ENCODE results near the gene RFC2.

The RFC2 gene

DNA sequence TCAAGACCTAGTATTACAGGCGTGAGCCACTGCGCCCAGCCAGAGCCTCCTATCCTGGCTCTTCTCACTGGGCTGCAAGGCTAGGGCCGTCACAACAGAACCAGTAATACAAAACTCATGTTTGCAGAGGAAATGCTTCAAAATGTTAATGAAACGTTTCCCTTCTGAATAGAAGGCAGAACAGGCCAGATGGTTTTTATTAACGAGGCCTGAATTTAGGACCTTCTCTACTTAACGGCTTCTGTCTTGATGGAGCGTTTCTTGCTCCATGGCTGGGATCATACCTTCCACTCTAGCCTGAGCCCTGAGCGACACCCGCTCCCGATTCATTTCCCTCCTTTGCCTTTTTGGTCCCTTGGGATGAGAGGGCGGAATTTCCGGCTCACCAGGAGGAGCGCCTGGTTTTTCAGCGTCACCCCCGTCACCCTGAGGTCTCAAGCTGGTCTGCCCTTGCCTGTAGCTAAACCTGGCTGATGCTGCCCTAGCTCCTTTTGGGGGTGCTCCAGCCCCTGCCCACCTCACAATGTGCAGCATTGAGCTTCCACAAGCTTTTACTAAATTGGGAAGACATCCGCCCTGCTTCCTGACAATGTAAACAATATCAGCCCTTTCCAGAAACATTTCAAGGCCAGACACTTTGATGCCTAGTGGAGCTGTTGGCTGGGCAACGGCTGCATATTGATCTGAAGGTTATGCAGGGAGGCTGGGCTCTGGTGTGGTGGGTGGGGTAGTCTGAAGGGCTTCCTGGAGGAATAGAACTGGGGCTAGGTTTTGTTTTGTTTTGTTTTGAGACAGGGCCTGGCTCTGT lies 40.2 kb upstream of the RFC2 start:
- CTCF ChIA-PET, result interaction anchor here (0.6 to 1.6 kb wide), 4 partner anchors 88 to 107 kb away, joined by 3 to 9 read pairs (median 4); no protein-coding TSS in a partner anchor
- no peak overlapping the region for H3K27ac ChIP-seq (ENCODE audit: extremely low read depth, low read depth, low read length)
- no peak overlapping the region for H3K4me3 ChIP-seq (ENCODE audit: low read depth, low read length)
- POLR2A ChIA-PET, result interaction anchor here (0.6 kb wide), 1 partner anchor 12 kb away, joined by 3 read pairs; no protein-coding TSS in a partner anchor
- peaks cover 5% of the 10 kb centered on the region; the same call in 1 of the 2 replicates for H3K4me1 ChIP-seq (ENCODE audit: control insufficient read depth, insufficient read depth, low read length)
- H3K9me3 ChIP-seq (ENCODE audit: control insufficient read depth, insufficient read depth, low read depth, low read length), result no peaks in the 10 kb centered on the region
- H3K36me3 ChIP-seq (ENCODE audit: control insufficient read depth in 2 of 2, insufficient read depth in 1 of 2, low read length in 2 of 2), result no peaks in the 10 kb centered on the region
- TF ChIP-seq KLF9 (tag by site-specific recombination; IDR thresholded peaks at IDR 0.05; ENCODE audit: low read depth), result no peak
- TF ChIP-seq, protein P1, sequence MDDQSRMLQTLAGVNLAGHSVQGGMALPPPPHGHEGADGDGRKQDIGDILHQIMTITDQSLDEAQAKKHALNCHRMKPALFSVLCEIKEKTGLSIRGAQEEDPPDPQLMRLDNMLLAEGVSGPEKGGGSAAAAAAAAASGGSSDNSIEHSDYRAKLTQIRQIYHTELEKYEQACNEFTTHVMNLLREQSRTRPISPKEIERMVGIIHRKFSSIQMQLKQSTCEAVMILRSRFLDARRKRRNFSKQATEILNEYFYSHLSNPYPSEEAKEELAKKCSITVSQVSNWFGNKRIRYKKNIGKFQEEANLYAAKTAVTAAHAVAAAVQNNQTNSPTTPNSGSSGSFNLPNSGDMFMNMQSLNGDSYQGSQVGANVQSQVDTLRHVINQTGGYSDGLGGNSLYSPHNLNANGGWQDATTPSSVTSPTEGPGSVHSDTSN (CRISPR knock-in tag; IDR thresholded peaks at IDR 0.05), result no peak
- TF ChIP-seq, protein P2, sequence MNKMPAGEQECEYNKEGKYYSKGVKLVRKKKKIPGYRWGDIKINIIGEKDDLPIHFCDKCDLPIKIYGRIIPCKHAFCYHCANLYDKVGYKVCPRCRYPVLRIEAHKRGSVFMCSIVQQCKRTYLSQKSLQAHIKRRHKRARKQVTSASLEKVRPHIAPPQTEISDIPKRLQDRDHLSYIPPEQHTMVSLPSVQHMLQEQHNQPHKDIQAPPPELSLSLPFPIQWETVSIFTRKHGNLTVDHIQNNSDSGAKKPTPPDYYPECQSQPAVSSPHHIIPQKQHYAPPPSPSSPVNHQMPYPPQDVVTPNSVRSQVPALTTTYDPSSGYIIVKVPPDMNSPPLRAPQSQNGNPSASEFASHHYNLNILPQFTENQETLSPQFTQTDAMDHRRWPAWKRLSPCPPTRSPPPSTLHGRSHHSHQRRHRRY (tag by site-specific recombination; IDR thresholded peaks at IDR 0.05), result no peak
- TF ChIP-seq, protein P3, sequence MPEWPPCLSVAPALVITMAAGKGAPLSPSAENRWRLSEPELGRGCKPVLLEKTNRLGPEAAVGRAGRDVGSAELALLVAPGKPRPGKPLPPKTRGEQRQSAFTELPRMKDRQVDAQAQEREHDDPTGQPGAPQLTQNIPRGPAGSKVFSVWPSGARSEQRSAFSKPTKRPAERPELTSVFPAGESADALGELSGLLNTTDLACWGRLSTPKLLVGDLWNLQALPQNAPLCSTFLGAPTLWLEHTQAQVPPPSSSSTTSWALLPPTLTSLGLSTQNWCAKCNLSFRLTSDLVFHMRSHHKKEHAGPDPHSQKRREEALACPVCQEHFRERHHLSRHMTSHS (tag by site-specific recombination; IDR thresholded peaks at IDR 0.05), result no peak
- no peak for TF ChIP-seq ZNF561 (tag by site-specific recombination; IDR thresholded peaks at IDR 0.05; ENCODE audit: borderline replicate concordance)
- TF ChIP-seq, protein P4, sequence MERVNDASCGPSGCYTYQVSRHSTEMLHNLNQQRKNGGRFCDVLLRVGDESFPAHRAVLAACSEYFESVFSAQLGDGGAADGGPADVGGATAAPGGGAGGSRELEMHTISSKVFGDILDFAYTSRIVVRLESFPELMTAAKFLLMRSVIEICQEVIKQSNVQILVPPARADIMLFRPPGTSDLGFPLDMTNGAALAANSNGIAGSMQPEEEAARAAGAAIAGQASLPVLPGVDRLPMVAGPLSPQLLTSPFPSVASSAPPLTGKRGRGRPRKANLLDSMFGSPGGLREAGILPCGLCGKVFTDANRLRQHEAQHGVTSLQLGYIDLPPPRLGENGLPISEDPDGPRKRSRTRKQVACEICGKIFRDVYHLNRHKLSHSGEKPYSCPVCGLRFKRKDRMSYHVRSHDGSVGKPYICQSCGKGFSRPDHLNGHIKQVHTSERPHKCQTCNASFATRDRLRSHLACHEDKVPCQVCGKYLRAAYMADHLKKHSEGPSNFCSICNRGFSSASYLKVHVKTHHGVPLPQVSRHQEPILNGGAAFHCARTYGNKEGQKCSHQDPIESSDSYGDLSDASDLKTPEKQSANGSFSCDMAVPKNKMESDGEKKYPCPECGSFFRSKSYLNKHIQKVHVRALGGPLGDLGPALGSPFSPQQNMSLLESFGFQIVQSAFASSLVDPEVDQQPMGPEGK (tag by site-specific recombination; IDR thresholded peaks at IDR 0.05), result no peak
- TF ChIP-seq ZNF433 (tag by site-specific recombination; IDR thresholded peaks at IDR 0.05; ENCODE audit: low read depth), result no peak
- TF ChIP-seq ZNF521 (tag by site-specific recombination; IDR thresholded peaks at IDR 0.05), result no peak
- no peak for TF ChIP-seq ZFP3 (tag by site-specific recombination; IDR thresholded peaks at IDR 0.05; ENCODE audit: low read depth)
- TF ChIP-seq, protein P5, sequence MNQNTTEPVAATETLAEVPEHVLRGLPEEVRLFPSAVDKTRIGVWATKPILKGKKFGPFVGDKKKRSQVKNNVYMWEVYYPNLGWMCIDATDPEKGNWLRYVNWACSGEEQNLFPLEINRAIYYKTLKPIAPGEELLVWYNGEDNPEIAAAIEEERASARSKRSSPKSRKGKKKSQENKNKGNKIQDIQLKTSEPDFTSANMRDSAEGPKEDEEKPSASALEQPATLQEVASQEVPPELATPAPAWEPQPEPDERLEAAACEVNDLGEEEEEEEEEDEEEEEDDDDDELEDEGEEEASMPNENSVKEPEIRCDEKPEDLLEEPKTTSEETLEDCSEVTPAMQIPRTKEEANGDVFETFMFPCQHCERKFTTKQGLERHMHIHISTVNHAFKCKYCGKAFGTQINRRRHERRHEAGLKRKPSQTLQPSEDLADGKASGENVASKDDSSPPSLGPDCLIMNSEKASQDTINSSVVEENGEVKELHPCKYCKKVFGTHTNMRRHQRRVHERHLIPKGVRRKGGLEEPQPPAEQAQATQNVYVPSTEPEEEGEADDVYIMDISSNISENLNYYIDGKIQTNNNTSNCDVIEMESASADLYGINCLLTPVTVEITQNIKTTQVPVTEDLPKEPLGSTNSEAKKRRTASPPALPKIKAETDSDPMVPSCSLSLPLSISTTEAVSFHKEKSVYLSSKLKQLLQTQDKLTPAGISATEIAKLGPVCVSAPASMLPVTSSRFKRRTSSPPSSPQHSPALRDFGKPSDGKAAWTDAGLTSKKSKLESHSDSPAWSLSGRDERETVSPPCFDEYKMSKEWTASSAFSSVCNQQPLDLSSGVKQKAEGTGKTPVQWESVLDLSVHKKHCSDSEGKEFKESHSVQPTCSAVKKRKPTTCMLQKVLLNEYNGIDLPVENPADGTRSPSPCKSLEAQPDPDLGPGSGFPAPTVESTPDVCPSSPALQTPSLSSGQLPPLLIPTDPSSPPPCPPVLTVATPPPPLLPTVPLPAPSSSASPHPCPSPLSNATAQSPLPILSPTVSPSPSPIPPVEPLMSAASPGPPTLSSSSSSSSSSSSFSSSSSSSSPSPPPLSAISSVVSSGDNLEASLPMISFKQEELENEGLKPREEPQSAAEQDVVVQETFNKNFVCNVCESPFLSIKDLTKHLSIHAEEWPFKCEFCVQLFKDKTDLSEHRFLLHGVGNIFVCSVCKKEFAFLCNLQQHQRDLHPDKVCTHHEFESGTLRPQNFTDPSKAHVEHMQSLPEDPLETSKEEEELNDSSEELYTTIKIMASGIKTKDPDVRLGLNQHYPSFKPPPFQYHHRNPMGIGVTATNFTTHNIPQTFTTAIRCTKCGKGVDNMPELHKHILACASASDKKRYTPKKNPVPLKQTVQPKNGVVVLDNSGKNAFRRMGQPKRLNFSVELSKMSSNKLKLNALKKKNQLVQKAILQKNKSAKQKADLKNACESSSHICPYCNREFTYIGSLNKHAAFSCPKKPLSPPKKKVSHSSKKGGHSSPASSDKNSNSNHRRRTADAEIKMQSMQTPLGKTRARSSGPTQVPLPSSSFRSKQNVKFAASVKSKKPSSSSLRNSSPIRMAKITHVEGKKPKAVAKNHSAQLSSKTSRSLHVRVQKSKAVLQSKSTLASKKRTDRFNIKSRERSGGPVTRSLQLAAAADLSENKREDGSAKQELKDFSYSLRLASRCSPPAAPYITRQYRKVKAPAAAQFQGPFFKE (tag by site-specific recombination; IDR thresholded peaks at IDR 0.05; ENCODE audit: borderline replicate concordance), result no peak
- TF ChIP-seq, protein P6, sequence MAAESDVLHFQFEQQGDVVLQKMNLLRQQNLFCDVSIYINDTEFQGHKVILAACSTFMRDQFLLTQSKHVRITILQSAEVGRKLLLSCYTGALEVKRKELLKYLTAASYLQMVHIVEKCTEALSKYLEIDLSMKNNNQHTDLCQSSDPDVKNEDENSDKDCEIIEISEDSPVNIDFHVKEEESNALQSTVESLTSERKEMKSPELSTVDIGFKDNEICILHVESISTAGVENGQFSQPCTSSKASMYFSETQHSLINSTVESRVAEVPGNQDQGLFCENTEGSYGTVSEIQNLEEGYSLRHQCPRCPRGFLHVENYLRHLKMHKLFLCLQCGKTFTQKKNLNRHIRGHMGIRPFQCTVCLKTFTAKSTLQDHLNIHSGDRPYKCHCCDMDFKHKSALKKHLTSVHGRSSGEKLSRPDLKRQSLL (tag by site-specific recombination; IDR thresholded peaks at IDR 0.05), result no peak
- no peak for TF ChIP-seq ZNF837 (tag by site-specific recombination; IDR thresholded peaks at IDR 0.05)
